22Rv1 (cell line): ENCODE data around the gene GGCX.

Source experiments
- ZFX ChIP-seq: fragments of 450-650 bp; IDR thresholded peaks from 2 replicates; pipeline ENCODE4 v1.6.1; 2017; ENCODE audit warnings: antibody characterized with exemption, borderline replicate concordance
- TF ChIP-seq, protein P1 (sequence below): fragments of 450-650 bp; IDR thresholded peaks from 2 replicates; pipeline ENCODE4 v1.5.1; 2017; ENCODE audit warnings: mild to moderate bottlenecking

DNA sequence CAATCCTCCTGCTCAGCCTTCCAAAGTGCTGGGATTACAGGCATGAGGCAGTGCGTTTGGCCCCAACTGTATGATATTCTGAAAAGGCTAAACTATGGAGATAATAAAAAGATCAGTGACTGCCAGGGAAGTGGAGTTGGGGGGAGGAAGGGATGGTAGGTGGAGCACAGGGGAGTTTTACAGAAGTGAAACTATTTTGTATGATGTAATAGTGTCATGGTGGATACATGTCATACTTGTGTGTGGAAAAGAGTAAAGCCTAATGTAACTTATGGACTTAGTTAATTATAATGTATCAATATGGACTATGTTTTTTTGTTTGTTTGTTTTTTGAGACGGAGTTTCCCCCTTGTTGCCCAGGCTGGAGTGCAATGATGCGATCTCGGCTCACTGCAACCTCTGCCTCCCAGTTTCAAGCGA, 2.9 kb upstream of the GGCX start:
- TF ChIP-seq, protein P1, sequence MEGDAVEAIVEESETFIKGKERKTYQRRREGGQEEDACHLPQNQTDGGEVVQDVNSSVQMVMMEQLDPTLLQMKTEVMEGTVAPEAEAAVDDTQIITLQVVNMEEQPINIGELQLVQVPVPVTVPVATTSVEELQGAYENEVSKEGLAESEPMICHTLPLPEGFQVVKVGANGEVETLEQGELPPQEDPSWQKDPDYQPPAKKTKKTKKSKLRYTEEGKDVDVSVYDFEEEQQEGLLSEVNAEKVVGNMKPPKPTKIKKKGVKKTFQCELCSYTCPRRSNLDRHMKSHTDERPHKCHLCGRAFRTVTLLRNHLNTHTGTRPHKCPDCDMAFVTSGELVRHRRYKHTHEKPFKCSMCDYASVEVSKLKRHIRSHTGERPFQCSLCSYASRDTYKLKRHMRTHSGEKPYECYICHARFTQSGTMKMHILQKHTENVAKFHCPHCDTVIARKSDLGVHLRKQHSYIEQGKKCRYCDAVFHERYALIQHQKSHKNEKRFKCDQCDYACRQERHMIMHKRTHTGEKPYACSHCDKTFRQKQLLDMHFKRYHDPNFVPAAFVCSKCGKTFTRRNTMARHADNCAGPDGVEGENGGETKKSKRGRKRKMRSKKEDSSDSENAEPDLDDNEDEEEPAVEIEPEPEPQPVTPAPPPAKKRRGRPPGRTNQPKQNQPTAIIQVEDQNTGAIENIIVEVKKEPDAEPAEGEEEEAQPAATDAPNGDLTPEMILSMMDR: no peak
- TF ChIP-seq ZFX: no peak
